ENCODE data around the gene AGK. TPM values are rescaled to one million over a fixed set of nuclear protein-coding genes. Genes with fewer than 3 reads are reported as not detected.
"Not testable (repeated sequence)": the region's sequence is repeated elsewhere in the genome, so short reads cannot be mapped to it uniquely, and the experiment has no call there.

The AGK gene
- total RNA-seq, 3 donors from 2014 or later, result 79.9 to 94.5 (median 90.2) TPM

GRCh38 chr7:141675436-141676215 lies 124.4 kb downstream of the AGK start:
- peak in 1 of 2 donors; percentile 65 for ATAC-seq
- Mint-ChIP-seq H3K36me3 (ENCODE audit: insufficient read depth) (peaks cover 35% of the 10 kb centered on the region), H3K27me3 (ENCODE audit: low read depth) (no peaks in the 10 kb centered on the region), H3K4me1 (ENCODE audit: low read depth) (no peaks in the 10 kb centered on the region), H3K9me3 (no peaks in the 10 kb centered on the region), H3K4me3 (no peak overlapping the region)
- DNase-seq, result no peak

GRCh38 chr7:141676618-141677017 lies 125.4 kb downstream of the AGK start:
- H3K27me3 Mint-ChIP-seq (ENCODE audit: low read depth), result no peaks in the 10 kb centered on the region
- ATAC-seq (no peak), DNase-seq (no peak)
- H3K36me3 Mint-ChIP-seq (ENCODE audit: insufficient read depth), result peaks cover 34% of the 10 kb centered on the region
- no peaks in the 10 kb centered on the region for H3K9me3 Mint-ChIP-seq
- no peak overlapping the region for H3K4me3 Mint-ChIP-seq
- no peaks in the 10 kb centered on the region for H3K4me1 Mint-ChIP-seq (ENCODE audit: low read depth)

GRCh38 chr7:141679014-141679413 lies 127.8 kb downstream of the AGK start:
- ATAC-seq (peak; percentile 41 to 48), DNase-seq (no peak)
- Mint-ChIP-seq H3K36me3 (ENCODE audit: insufficient read depth) (peaks cover 26% of the 10 kb centered on the region), H3K27me3 (ENCODE audit: low read depth) (no peaks in the 10 kb centered on the region), H3K4me3 (no peak overlapping the region), H3K9me3 (no peaks in the 10 kb centered on the region), H3K4me1 (ENCODE audit: low read depth) (no peaks in the 10 kb centered on the region)

GRCh38 chr7:141685285-141686023 lies 134.2 kb downstream of the AGK start:
- DNase-seq (no peak), ATAC-seq (no peak)
- Mint-ChIP-seq H3K27me3 (ENCODE audit: low read depth) (no peaks in the 10 kb centered on the region), H3K9me3 (no peaks in the 10 kb centered on the region), H3K4me3 (no peak overlapping the region), H3K36me3 (ENCODE audit: insufficient read depth) (peaks cover 30% of the 10 kb centered on the region), H3K4me1 (ENCODE audit: low read depth) (peaks cover 8% of the 10 kb centered on the region)

- Mint-ChIP-seq H3K27me3 (ENCODE audit: low read depth) (no peaks in the 10 kb centered on the region), H3K4me1 (ENCODE audit: low read depth) (peaks cover 8% of the 10 kb centered on the region), H3K9me3 (no peaks in the 10 kb centered on the region), H3K36me3 (ENCODE audit: insufficient read depth) (peaks cover 26% of the 10 kb centered on the region), H3K4me3 (no peak overlapping the region)
- ATAC-seq, result no peak
- DNase-seq, result no peak
Observed at GRCh38 chr7:141686074-141686473, 134.9 kb downstream of the AGK start.

- DNase-seq, result no peak
- Mint-ChIP-seq H3K36me3 (ENCODE audit: insufficient read depth) (peaks cover 24% of the 10 kb centered on the region), H3K27me3 (ENCODE audit: low read depth) (no peaks in the 10 kb centered on the region), H3K9me3 (no peaks in the 10 kb centered on the region), H3K4me3 (no peak overlapping the region), H3K4me1 (ENCODE audit: low read depth) (peaks cover 8% of the 10 kb centered on the region)
- no peak for ATAC-seq
Observed at GRCh38 chr7:141686670-141687069, 135.5 kb downstream of the AGK start.

GRCh38 chr7:141688043-141688442 lies 136.8 kb downstream of the AGK start:
- ATAC-seq (no peak), DNase-seq (no peak)
- Mint-ChIP-seq H3K27me3 (ENCODE audit: low read depth) (no peaks in the 10 kb centered on the region), H3K4me3 (no peak overlapping the region), H3K36me3 (ENCODE audit: insufficient read depth) (peaks cover 18% of the 10 kb centered on the region), H3K9me3 (no peaks in the 10 kb centered on the region), H3K4me1 (ENCODE audit: low read depth) (peaks cover 11% of the 10 kb centered on the region)

- H3K9me3 Mint-ChIP-seq; H3K27me3 Mint-ChIP-seq (ENCODE audit: low read depth); H3K4me3 Mint-ChIP-seq; ATAC-seq; DNase-seq: not testable (repeated sequence)
- peaks cover 16% of the 10 kb centered on the region for H3K4me1 Mint-ChIP-seq (ENCODE audit: low read depth)
- H3K36me3 Mint-ChIP-seq (ENCODE audit: insufficient read depth), result peaks cover 17% of the 10 kb centered on the region
Observed at GRCh38 chr7:141689072-141689825, 138.0 kb downstream of the AGK start.

- no peak overlapping the region for H3K4me3 Mint-ChIP-seq
- peaks cover 10% of the 10 kb centered on the region for H3K36me3 Mint-ChIP-seq (ENCODE audit: insufficient read depth)
- H3K9me3 Mint-ChIP-seq, result no peaks in the 10 kb centered on the region
- H3K4me1 Mint-ChIP-seq (ENCODE audit: low read depth), result peaks cover 33% of the 10 kb centered on the region
- DNase-seq, result no peak
- no peaks in the 10 kb centered on the region for H3K27me3 Mint-ChIP-seq (ENCODE audit: low read depth)
- no peak for ATAC-seq
Observed at GRCh38 chr7:141691540-141691939, 140.3 kb downstream of the AGK start.

- Mint-ChIP-seq H3K4me3 (no peak overlapping the region), H3K27me3 (ENCODE audit: low read depth) (no peaks in the 10 kb centered on the region), H3K36me3 (ENCODE audit: insufficient read depth) (peaks cover 11% of the 10 kb centered on the region), H3K9me3 (no peaks in the 10 kb centered on the region), H3K4me1 (ENCODE audit: low read depth) (peaks cover 37% of the 10 kb centered on the region)
- ATAC-seq (no peak), DNase-seq (no peak)
Observed at GRCh38 chr7:141691961-141692360, 140.8 kb downstream of the AGK start.

- Mint-ChIP-seq H3K4me1 (ENCODE audit: low read depth) (peaks cover 46% of the 10 kb centered on the region), H3K36me3 (ENCODE audit: insufficient read depth) (peaks cover 11% of the 10 kb centered on the region), H3K4me3 (no peak overlapping the region), H3K9me3 (no peaks in the 10 kb centered on the region), H3K27me3 (ENCODE audit: low read depth) (no peaks in the 10 kb centered on the region)
- ATAC-seq (no peak), DNase-seq (no peak)
Observed at GRCh38 chr7:141693082-141693481, 141.9 kb downstream of the AGK start.

GRCh38 chr7:141695803-141696289 lies 144.6 kb downstream of the AGK start:
- peaks cover 6% of the 10 kb centered on the region for H3K36me3 Mint-ChIP-seq (ENCODE audit: insufficient read depth)
- ATAC-seq (no peak), DNase-seq (no peak)
- H3K4me3 Mint-ChIP-seq, result no peak overlapping the region
- H3K27me3 Mint-ChIP-seq (ENCODE audit: low read depth), result no peaks in the 10 kb centered on the region
- H3K9me3 Mint-ChIP-seq, result no peaks in the 10 kb centered on the region
- H3K4me1 Mint-ChIP-seq (ENCODE audit: low read depth), result peaks cover 64% of the 10 kb centered on the region

- peaks cover 67% of the 10 kb centered on the region for H3K4me1 Mint-ChIP-seq (ENCODE audit: low read depth)
- H3K4me3 Mint-ChIP-seq, result no peak overlapping the region
- no peak for ATAC-seq
- H3K9me3 Mint-ChIP-seq, result no peaks in the 10 kb centered on the region
- DNase-seq, result no peak
- H3K27me3 Mint-ChIP-seq (ENCODE audit: low read depth), result no peaks in the 10 kb centered on the region
- peaks cover 6% of the 10 kb centered on the region for H3K36me3 Mint-ChIP-seq (ENCODE audit: insufficient read depth)
Observed at GRCh38 chr7:141696348-141696747, 145.1 kb downstream of the AGK start.

GRCh38 chr7:141697211-141697871 lies 146.1 kb downstream of the AGK start:
- Mint-ChIP-seq H3K27me3 (ENCODE audit: low read depth) (no peaks in the 10 kb centered on the region), H3K36me3 (ENCODE audit: insufficient read depth) (peaks cover 6% of the 10 kb centered on the region), H3K9me3 (no peaks in the 10 kb centered on the region), H3K4me3 (no peak overlapping the region), H3K4me1 (ENCODE audit: low read depth) (peaks cover 69% of the 10 kb centered on the region)
- DNase-seq (no peak), ATAC-seq (no peak)

Data from activated T-cell treated with anti-CD3 and anti-CD28 coated beads, Interleukin-2, amount 50 U/mL, for 4 hours (primary cell).